HG02970 (cell line): ENCODE measurements around the gene COL4A2.

ENCODE experiments used
- ATAC-seq: cut with Tn5 transposase; IDR thresholded peaks from one replicate; pipeline ENCODE4 v1.9.1; 2021; ENCODE audit warnings: mild to moderate bottlenecking, moderate library complexity, moderate number of reproducible peaks; ENCODE audit not compliant: unreplicated experiment, low FRiP score

Gene COL4A2

DNA sequence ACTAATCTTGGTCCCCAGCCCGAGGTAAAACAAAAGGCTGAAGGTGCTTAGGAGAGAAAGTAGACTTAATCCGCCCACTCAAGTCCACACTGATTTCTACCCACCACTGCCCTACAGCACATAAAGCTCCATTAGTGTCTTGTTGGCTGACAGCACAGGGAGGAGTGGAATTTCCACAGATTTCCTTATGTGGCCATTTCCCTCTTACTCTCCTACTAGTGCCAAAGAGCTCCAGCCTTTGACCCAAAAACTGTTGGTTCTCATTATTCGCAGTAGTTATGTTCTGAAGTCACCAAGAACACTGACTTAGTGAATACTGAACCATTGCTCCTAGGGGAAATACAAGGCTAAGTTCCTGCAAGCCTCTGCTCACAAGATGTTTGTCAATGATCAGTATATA is 193.3 kb downstream of the COL4A2 start:
- ATAC-seq: no peak

DNA sequence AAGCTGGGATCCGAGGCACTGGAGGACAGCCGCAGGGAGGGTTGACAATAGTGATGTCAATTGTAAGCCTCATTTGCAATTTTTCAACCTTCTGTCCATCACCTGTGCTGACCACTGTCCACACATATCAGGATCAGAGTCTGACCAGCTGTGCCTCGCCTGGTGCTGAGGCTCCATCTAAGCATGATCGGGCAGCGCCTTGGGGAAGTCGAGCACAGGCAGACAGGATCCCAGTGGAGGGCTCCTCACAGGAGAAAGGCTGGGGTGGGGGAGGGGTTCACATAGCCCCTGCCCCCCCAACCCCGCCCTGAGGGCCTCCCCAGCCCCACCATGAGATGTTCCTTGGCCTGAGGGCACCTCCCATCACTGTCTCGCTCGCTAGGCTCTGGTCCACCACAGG is 194.1 kb downstream of the COL4A2 start:
- ATAC-seq: no peak

GRCh38 chr13:110503037-110503901 is 196.2 kb downstream of the COL4A2 start:
- ATAC-seq: no peak

DNA sequence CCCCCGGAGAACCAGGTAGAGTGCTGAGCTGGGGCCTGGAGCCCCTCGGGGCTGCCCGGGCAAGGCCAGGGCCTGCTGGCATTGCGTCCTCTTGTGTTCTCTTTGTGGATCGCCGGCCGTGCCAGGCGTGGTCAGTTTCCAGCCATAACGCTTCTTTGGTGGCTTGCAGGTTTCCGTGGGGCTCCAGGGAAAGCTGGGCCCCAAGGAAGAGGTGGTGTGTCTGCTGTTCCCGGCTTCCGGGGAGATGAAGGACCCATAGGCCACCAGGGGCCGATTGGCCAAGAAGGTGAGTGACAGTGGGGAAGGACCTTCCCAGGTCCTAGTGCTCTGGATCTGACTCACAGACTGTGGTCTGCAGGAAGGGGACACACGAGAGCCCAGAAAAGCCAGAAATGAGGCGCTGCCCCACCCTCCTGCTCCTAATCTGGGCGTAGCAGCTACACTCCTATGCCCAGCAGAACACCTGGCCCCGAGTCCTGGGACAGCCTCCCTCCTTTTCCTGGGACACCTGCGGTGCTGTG is 197.0 kb downstream of the COL4A2 start:
- ATAC-seq: no peak

DNA sequence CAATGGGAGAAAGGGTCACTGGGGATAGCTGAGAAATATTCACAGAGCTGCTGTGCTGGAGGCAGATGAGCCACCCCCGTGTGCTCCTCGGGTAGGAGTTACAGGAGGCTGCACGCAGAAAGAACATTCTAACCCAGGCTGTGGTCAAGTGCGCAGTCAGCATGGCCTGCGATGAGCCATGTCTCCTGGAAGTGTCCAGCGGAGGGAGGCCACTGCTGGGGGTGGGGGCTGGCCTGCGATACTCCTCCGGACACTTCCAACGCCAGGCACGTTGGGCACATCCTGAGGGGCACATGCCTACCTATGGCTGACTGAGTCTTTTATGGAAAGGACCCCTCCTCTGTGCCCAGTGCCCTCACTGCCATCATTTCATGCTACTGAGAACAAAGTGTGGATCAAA is 198.5 kb downstream of the COL4A2 start:
- ATAC-seq: no peak

DNA sequence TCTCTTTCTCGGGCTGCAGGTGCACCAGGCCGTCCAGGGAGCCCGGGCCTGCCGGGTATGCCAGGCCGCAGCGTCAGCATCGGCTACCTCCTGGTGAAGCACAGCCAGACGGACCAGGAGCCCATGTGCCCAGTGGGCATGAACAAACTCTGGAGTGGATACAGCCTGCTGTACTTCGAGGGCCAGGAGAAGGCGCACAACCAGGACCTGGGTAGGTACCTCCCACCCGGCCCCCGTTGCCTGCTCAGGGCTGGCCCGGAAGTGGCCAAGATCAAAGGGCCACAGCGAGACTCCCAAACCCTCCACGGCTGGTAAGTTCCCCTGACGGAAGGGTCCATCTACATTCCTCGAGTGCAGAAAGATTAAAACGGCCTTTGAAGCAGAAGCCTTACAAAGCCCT is 199.3 kb downstream of the COL4A2 start:
- ATAC-seq: no peak

- no peak for ATAC-seq
These were observed 199.9 kb downstream of the COL4A2 start for GRCh38 chr13:110506859-110507566.

DNA sequence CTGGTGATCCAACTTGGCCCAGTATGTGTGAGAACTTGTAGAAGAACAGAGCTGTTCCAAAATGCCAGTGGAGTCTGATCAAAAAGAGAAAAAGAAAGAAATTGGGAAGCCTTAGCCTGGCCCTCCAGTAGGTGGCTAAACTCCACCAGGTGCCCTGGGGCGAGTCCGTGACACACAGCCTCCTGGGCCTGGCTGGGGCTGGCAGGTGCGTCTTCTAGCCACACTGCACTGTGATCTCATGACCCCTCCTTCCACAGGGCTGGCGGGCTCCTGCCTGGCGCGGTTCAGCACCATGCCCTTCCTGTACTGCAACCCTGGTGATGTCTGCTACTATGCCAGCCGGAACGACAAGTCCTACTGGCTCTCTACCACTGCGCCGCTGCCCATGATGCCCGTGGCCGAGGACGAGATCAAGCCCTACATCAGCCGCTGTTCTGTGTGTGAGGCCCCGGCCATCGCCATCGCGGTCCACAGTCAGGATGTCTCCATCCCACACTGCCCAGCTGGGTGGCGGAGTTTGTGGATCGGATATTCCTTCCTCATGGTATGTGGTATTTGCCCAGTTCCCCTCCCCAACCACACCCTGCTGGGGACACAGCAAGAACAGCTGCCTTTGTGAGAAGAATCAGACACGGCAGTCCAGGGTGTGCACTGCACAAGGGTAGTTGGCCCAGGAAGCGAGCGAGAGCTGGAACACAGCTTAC is 200.7 kb downstream of the COL4A2 start:
- no peak for ATAC-seq

GRCh38 chr13:110509478-110509926 is 202.4 kb downstream of the COL4A2 start:
- ATAC-seq: no peak

- ATAC-seq: no peak
These were observed 203.1 kb downstream of the COL4A2 start for GRCh38 chr13:110509971-110510786.

DNA sequence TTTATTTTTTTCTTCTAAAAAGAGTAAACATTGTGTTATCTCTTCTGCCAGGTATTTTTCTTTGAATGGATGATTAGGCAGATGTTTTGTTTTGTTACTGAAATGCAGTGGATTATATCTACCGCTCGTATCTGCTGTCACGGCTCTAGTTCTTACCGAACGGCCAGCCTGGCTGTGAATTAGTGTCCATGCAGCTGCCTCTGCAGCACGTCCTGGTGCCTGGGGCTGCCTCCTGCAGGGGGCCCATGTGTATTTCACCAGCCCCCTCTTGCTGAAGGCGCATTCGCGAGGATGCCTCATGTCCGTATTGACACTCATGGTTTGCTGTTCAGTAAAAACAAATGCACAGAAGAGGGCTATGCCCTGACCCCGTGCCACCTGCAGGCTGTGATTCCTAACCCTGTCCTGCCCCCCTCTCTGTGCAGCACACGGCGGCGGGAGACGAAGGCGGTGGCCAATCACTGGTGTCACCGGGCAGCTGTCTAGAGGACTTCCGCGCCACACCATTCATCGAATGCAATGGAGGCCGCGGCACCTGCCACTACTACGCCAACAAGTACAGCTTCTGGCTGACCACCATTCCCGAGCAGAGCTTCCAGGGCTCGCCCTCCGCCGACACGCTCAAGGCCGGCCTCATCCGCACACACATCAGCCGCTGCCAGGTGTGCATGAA is 204.6 kb downstream of the COL4A2 start:
- ATAC-seq: no peak

GRCh38 chr13:110512198-110512740 is 205.2 kb downstream of the COL4A2 start:
- no peak for ATAC-seq

DNA sequence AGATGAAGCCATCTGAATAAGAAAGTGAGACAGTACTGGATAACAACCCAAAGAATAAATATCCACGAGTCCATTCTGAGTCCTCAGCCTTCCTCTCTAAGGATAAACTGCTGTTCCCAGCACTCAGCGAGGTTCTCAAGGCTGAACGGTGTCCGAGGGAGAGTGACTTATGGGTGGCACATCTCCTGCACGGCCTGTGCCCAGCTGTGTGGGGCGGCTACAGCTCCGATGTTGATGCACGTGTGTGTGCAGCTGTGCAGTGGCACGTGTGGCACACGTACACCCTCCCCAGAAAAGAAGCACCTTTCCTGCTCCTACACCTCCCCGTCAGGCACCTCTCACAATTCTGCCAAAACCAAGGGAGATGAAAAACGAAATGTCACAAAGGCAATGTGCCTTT is 209.4 kb downstream of the COL4A2 start:
- no peak for ATAC-seq

DNA sequence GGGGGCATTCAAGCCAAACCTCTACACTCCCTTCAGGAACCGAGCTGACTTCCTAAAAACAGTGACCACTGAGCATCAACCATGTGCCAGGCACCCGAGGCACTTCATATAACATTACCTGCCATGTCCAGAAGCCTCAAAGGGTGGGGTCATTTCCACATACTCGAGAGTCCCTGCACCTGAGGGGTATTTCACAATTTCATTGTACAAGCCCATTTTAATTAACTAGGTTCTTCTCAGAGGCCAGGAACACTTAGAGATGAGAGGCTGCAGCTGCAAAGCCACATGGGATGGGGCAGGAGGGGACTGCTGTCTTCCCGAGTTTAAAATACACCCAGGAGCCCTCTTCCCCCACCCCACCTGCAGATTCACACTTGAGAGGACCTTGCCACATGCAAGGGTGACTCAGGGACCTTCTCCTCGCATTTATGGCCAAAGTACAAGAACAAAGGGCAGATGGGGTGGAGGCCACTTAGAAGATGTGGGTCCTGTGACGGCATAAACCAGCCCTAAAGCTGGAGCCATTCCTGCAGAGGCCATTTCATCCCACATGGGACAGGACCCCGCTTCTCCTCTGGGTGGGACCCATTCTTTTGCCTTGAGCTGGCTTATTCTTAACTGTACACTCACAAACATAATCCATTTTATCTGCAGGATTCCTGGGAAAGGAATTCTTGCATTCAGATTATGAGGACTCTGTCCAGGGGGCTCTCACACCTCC is 210.6 kb downstream of the COL4A2 start:
- ATAC-seq: no peak

DNA sequence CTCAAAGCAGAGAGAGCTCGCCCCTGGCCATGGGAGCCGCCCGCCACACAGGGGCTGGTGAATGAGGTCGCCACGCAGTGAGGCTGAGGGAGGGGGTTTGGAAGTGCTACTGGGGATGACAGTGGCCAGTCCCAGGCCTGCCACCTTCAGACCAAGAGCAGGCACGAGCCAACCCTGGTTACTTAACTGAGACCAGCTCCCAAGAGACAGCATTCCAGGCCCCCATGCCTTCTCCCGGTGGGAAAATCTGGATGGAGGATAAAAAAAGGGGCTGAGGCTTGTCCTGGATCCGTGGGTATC is 211.1 kb downstream of the COL4A2 start:
- no peak for ATAC-seq

DNA sequence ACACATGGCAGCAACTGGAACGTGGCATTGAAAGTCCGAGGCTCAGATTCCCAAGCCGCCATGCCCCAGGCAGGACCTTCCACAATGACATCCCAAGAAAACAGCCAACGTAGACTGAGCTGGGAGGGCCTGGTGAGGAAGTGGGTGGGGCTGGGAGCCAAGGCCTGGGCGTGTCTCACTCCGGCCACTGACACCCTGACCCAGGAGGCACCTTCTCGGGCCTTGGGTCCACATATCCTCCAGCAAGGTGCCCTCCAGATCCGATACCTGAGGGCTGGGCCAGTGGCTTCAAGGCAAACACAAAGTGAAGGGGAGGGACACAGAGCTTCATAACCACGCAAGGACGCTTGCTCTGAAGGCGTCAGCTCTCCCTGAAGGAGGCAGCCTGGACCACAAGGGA is 211.5 kb downstream of the COL4A2 start:
- ATAC-seq: no peak

- ATAC-seq: no peak
These were observed 212.0 kb downstream of the COL4A2 start for GRCh38 chr13:110519046-110519445.

- no peak for ATAC-seq
These were observed 212.4 kb downstream of the COL4A2 start for GRCh38 chr13:110519506-110519905.
